ENCODE results near the gene LRRC7. TPM values are rescaled to one million over a fixed set of nuclear protein-coding genes. Genes with fewer than 3 reads are reported as not detected.
A peak's percentile ranks its signal among the peaks of the same experiment; 100 is the strongest.

Gene LRRC7
- total and polyA plus RNA-seq, 4 experiments from 2014 or later: not detected

DNA sequence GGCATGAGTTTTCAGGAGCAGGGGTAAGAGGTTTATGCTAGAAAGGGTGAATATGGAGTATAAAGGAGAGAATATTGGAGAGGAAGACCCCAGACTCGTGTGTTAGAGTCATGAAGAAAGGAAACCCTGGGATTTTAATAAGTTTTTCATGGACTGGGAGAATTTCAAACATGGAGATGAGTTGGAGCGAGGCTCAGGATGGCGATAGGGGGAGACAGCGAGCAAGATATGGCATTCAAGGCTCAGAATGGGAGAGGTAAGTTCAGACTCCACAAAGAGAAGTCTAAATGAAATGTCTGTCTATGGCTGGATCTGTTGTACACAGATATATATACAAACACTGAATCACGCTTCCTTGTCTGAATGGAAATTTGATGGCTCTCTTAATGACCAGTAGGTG, 545.1 kb downstream of the LRRC7 start:
- no peaks in the 10 kb centered on the region for H3K36me3 Mint-ChIP-seq
- H3K36me3 ChIP-seq (ENCODE audit: insufficient read depth, low read length): no peaks in the 10 kb centered on the region
- ChIA-PET CTCF (ENCODE audit: partially characterized antibody) (no interaction called here), POLR2A (ENCODE audit: partially characterized antibody) (no interaction called here)
- DNase-seq: no peak
- no peak overlapping the region for H3K27ac Mint-ChIP-seq
- no peak overlapping the region for H3K4me3 ChIP-seq (ENCODE audit: low read length in 2 of 2)
- no peaks in the 10 kb centered on the region for H3K9me3 Mint-ChIP-seq
- H3K9me3 ChIP-seq (ENCODE audit: control insufficient read depth in 1 of 2, low read length in 2 of 2): no peaks in the 10 kb centered on the region
- H3K4me3 Mint-ChIP-seq: no peak overlapping the region
- intact Hi-C loops (cut with micrococcal nuclease): no loop called here
- H3K27ac ChIP-seq (ENCODE audit: low read depth, low read length): no peak overlapping the region
- no peaks in the 10 kb centered on the region for H3K4me1 Mint-ChIP-seq
- peaks cover 4 to 10% of the 10 kb centered on the region in 2 donors for H3K27me3 Mint-ChIP-seq
- H3K27me3 ChIP-seq (ENCODE audit: insufficient read depth, low read length): no peaks in the 10 kb centered on the region
- no peaks in the 10 kb centered on the region for H3K4me1 ChIP-seq (ENCODE audit: insufficient read depth, low read length)

DNA sequence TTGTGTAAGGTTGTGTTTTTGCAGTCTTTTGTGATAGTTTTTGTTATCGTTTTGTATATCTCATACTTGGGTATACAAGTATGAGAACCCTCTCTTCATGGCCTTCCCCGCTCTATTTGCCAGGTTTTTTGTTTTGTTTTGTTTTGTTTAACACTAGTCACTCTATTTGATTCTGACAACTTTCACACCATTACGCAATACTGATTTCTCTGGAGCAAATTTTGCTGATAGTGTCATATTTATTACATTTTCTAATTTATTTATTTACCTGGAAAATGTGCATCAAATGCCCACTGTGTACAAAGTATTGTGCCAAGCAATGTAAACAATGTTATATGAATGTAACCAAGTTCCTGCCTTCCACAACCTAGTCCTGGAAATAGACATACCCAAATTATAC, 547.6 kb downstream of the LRRC7 start:
- Mint-ChIP-seq H3K4me3 (no peak overlapping the region), H3K4me1 (no peaks in the 10 kb centered on the region), H3K36me3 (no peaks in the 10 kb centered on the region), H3K27ac (no peak overlapping the region), H3K27me3 (peaks cover 6 to 16% of the 10 kb centered on the region in 2 donors), H3K9me3 (no peaks in the 10 kb centered on the region)
- ChIA-PET POLR2A (ENCODE audit: partially characterized antibody) (no interaction called here), CTCF (ENCODE audit: partially characterized antibody) (no interaction called here)
- Histone ChIP-seq H3K27me3 (ENCODE audit: insufficient read depth, low read length) (no peaks in the 10 kb centered on the region), H3K27ac (ENCODE audit: low read depth, low read length) (no peak overlapping the region), H3K9me3 (ENCODE audit: control insufficient read depth in 1 of 2, low read length in 2 of 2) (no peaks in the 10 kb centered on the region), H3K4me3 (ENCODE audit: low read length in 2 of 2) (no peak overlapping the region), H3K4me1 (ENCODE audit: insufficient read depth, low read length) (no peaks in the 10 kb centered on the region), H3K36me3 (ENCODE audit: insufficient read depth, low read length) (no peaks in the 10 kb centered on the region)
- DNase-seq: no peak
- intact Hi-C loops (cut with micrococcal nuclease): no loop called here

DNA sequence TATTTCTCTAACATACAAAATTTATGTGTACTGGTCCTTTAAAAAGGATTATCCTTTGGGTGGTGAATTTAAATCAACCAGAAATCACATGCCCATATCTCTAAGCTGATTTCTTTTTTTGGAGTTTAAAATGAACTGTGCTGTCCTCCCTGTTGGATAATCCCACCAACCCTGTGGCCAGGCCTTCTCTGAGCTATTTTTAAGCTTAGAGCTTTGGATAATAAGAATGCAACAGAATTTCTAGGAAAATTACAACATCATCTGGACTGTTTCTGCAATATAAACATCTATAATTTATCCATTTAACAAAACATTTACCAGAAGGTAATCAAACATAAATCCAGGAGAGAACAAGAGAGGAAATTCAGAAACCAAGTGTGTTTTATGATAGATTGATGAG, 549.3 kb downstream of the LRRC7 start:
- ChIA-PET CTCF (ENCODE audit: partially characterized antibody) (interaction anchor here (1.3 kb wide), 1 partner anchor 20 kb away, joined by 7 read pairs; no protein-coding TSS in a partner anchor), POLR2A (ENCODE audit: partially characterized antibody) (no interaction called here)
- H3K36me3 ChIP-seq (ENCODE audit: insufficient read depth, low read length): no peaks in the 10 kb centered on the region
- peaks cover 5 to 19% of the 10 kb centered on the region in 2 donors for H3K27me3 Mint-ChIP-seq
- no peak overlapping the region for H3K4me3 ChIP-seq (ENCODE audit: low read length in 2 of 2)
- no peaks in the 10 kb centered on the region for H3K4me1 Mint-ChIP-seq
- H3K27ac Mint-ChIP-seq: no peak overlapping the region
- DNase-seq: no peak
- H3K9me3 ChIP-seq (ENCODE audit: control insufficient read depth in 1 of 2, low read length in 2 of 2): no peaks in the 10 kb centered on the region
- H3K27me3 ChIP-seq (ENCODE audit: insufficient read depth, low read length): no peaks in the 10 kb centered on the region
- H3K36me3 Mint-ChIP-seq: no peaks in the 10 kb centered on the region
- H3K4me1 ChIP-seq (ENCODE audit: insufficient read depth, low read length): no peaks in the 10 kb centered on the region
- H3K4me3 Mint-ChIP-seq: no peak overlapping the region
- H3K9me3 Mint-ChIP-seq: no peaks in the 10 kb centered on the region
- no peak overlapping the region for H3K27ac ChIP-seq (ENCODE audit: low read depth, low read length)
- intact Hi-C loops (cut with micrococcal nuclease): no loop called here

DNA sequence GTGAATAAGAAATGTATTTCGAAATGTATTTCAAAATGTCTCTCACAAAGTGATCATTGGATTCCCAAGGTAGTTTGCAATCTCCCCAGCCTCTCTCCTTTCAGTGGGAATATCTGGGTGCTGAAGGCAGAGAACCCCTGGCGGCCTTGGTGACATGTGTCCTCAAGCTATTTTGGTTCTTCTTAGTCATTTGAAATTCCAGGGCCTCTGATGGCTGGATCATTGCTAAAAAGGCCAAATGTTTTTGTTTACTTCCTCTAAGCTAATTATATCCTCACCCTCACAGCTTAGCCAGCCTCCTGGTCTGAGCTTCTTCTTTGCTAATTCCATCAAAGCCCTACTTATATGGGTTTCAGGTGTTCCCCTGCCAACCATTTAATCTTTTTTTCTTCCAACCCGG, 566.4 kb downstream of the LRRC7 start:
- Histone ChIP-seq H3K27ac (ENCODE audit: low read depth, low read length) (no peak overlapping the region), H3K36me3 (ENCODE audit: insufficient read depth, low read length) (no peaks in the 10 kb centered on the region), H3K27me3 (ENCODE audit: insufficient read depth, low read length) (no peaks in the 10 kb centered on the region), H3K4me3 (ENCODE audit: low read length in 2 of 2) (no peak overlapping the region), H3K9me3 (ENCODE audit: control insufficient read depth in 1 of 2, low read length in 2 of 2) (no peaks in the 10 kb centered on the region), H3K4me1 (ENCODE audit: insufficient read depth, low read length) (no peaks in the 10 kb centered on the region)
- ChIA-PET POLR2A (ENCODE audit: partially characterized antibody) (no interaction called here), CTCF (ENCODE audit: partially characterized antibody) (interaction anchor here (1.2 to 2.3 kb wide), 8 partner anchors 9 to 379 kb away, joined by 4 to 14 read pairs (median 4); no protein-coding TSS in a partner anchor)
- no peaks in the 10 kb centered on the region for H3K9me3 Mint-ChIP-seq
- DNase-seq: no peak
- intact Hi-C loops (cut with micrococcal nuclease): no loop called here
- peaks cover 3% of the 10 kb centered on the region in 2 donors for H3K27me3 Mint-ChIP-seq
- no peaks in the 10 kb centered on the region for H3K36me3 Mint-ChIP-seq
- H3K27ac Mint-ChIP-seq: no peak overlapping the region
- peaks cover 0 to 1% (median 0%) of the 10 kb centered on the region in 4 donors for H3K4me1 Mint-ChIP-seq
- no peak overlapping the region for H3K4me3 Mint-ChIP-seq

DNA sequence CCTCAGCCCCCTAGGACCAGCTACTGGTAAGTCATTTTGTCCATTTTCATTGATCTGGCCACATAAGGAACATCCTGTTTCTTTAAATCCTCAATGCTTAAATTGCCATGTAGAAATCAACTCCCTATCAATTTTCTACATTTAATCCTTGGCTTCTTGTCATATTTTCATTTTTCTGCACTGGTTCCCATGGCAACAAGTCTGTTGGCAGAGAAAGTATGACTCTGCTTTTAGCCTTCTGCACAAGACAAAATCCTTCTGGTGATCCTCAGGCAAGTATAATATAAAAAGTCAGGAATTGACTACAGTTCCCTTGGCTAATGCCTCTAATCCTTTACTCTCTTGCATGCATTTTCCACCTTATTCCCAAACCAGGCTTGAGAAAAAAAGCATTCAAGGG, 572.6 kb downstream of the LRRC7 start:
- H3K27me3 Mint-ChIP-seq: no peaks in the 10 kb centered on the region
- Histone ChIP-seq H3K4me3 (ENCODE audit: low read length in 2 of 2) (no peak overlapping the region), H3K27ac (ENCODE audit: low read depth, low read length) (no peak overlapping the region), H3K4me1 (ENCODE audit: insufficient read depth, low read length) (no peaks in the 10 kb centered on the region), H3K27me3 (ENCODE audit: insufficient read depth, low read length) (no peaks in the 10 kb centered on the region), H3K36me3 (ENCODE audit: insufficient read depth, low read length) (no peaks in the 10 kb centered on the region), H3K9me3 (ENCODE audit: control insufficient read depth in 1 of 2, low read length in 2 of 2) (no peaks in the 10 kb centered on the region)
- ChIA-PET CTCF (ENCODE audit: partially characterized antibody) (interaction anchor here (1.1 kb wide), 1 partner anchor 9 kb away, joined by 4 read pairs; no protein-coding TSS in a partner anchor), POLR2A (ENCODE audit: partially characterized antibody) (no interaction called here)
- intact Hi-C loops (cut with micrococcal nuclease): no loop called here
- no peak overlapping the region for H3K4me3 Mint-ChIP-seq
- H3K9me3 Mint-ChIP-seq: no peaks in the 10 kb centered on the region
- peaks cover 0 to 3% of the 10 kb centered on the region in 2 donors for H3K36me3 Mint-ChIP-seq
- H3K27ac Mint-ChIP-seq: no peak overlapping the region
- DNase-seq: no peak
- no peaks in the 10 kb centered on the region for H3K4me1 Mint-ChIP-seq

DNA sequence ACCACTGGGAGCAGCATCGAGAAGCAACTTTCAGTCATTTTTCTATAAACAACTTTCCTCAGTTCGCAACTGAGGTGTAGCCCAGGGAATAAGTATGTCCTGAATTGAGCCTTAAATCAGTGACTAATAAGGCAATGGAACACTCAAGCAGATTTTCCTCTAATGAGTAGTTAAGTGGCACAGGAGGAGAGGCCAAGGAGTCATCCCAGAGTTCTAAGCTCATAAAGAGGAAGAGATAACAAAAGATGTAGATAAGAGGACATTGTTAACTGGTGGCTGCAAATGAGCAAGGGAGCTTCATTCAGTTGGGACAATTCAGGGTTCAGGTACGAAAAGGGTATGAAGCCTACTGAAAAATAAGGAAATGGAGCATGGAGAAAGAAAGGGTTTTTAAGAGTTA, 573.2 kb downstream of the LRRC7 start:
- Mint-ChIP-seq H3K4me3 (no peak overlapping the region), H3K36me3 (peaks cover 0 to 6% of the 10 kb centered on the region in 2 donors), H3K27me3 (no peaks in the 10 kb centered on the region), H3K4me1 (no peaks in the 10 kb centered on the region), H3K27ac (peak overlapping the region in 1 of 7 donors; percentile 1), H3K9me3 (no peaks in the 10 kb centered on the region)
- no peak overlapping the region for H3K4me3 ChIP-seq (ENCODE audit: low read length in 2 of 2)
- H3K4me1 ChIP-seq (ENCODE audit: insufficient read depth, low read length): no peaks in the 10 kb centered on the region
- ChIA-PET POLR2A (ENCODE audit: partially characterized antibody) (no interaction called here), CTCF (ENCODE audit: partially characterized antibody) (interaction anchor here (1.1 kb wide), 1 partner anchor 10 kb away, joined by 4 read pairs; no protein-coding TSS in a partner anchor)
- H3K27ac ChIP-seq (ENCODE audit: low read depth, low read length): no peak overlapping the region
- H3K36me3 ChIP-seq (ENCODE audit: insufficient read depth, low read length): no peaks in the 10 kb centered on the region
- H3K9me3 ChIP-seq (ENCODE audit: control insufficient read depth in 1 of 2, low read length in 2 of 2): no peaks in the 10 kb centered on the region
- no peak for DNase-seq
- H3K27me3 ChIP-seq (ENCODE audit: insufficient read depth, low read length): no peaks in the 10 kb centered on the region
- intact Hi-C loops (cut with micrococcal nuclease): no loop called here

DNA sequence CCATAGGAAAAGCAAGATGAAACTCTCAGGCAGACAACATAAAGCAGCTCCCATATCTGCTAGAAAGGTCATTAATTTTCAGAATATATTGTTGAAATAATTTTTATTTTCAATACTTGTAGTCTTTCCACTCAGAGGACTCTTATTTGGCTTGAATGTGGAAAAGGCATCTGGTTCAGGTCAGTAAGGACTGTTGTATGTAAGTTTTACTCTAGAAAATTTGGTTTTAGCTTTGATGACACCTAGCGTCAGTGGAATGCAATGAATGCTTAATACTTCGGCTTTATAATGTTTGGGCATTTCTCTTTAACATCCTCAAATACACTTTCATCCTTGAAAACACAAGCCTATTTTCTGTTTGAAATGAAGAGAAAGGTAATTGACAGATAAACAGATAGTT, 574.4 kb downstream of the LRRC7 start:
- Histone ChIP-seq H3K27ac (ENCODE audit: low read depth, low read length) (no peak overlapping the region), H3K9me3 (ENCODE audit: control insufficient read depth in 1 of 2, low read length in 2 of 2) (no peaks in the 10 kb centered on the region), H3K4me3 (ENCODE audit: low read length in 2 of 2) (no peak overlapping the region), H3K36me3 (ENCODE audit: insufficient read depth, low read length) (peaks cover 3% of the 10 kb centered on the region), H3K27me3 (ENCODE audit: insufficient read depth, low read length) (no peaks in the 10 kb centered on the region), H3K4me1 (ENCODE audit: insufficient read depth, low read length) (no peaks in the 10 kb centered on the region)
- H3K4me1 Mint-ChIP-seq: no peaks in the 10 kb centered on the region
- H3K4me3 Mint-ChIP-seq: no peak overlapping the region
- ChIA-PET CTCF (ENCODE audit: partially characterized antibody) (interaction anchor here (2.1 kb wide), 1 partner anchor 9 kb away, joined by 14 read pairs; no protein-coding TSS in a partner anchor), POLR2A (ENCODE audit: partially characterized antibody) (no interaction called here)
- H3K36me3 Mint-ChIP-seq: peaks cover 8 to 11% of the 10 kb centered on the region in 2 donors
- H3K27me3 Mint-ChIP-seq: no peaks in the 10 kb centered on the region
- intact Hi-C loops (cut with micrococcal nuclease): no loop called here
- H3K27ac Mint-ChIP-seq: no peak overlapping the region
- no peak for DNase-seq
- no peaks in the 10 kb centered on the region for H3K9me3 Mint-ChIP-seq

Measured in CD4-positive, alpha-beta memory T cell (primary cell).